Mucosa of rectum (tissue), 2 donors: ENCODE results near the gene FAM53B.

ENCODE experiments used
- H3K27ac ChIP-seq, 2 donors: one replicate each; pipeline ENCODE4 v1.7.0; 2013; ENCODE audit warnings: inconsistent platforms in 2 of 2, low read depth in 2 of 2, low read length in 2 of 2
- H3K27me3 ChIP-seq, 2 donors: one replicate each; pipeline ENCODE4 v1.7.0; 2013; ENCODE audit warnings: low read length in 2 of 2; ENCODE audit not compliant: control insufficient read depth in 2 of 2, insufficient read depth in 2 of 2
- H3K36me3 ChIP-seq, 2 donors: one replicate each; pipeline ENCODE4 v1.7.0; 2013; ENCODE audit warnings: low read length in 2 of 2; ENCODE audit not compliant: control insufficient read depth in 2 of 2, insufficient read depth in 2 of 2
- H3K4me1 ChIP-seq, 2 donors: one replicate each; pipeline ENCODE4 v1.7.0; 2013; ENCODE audit warnings: low read length in 2 of 2, mild to moderate bottlenecking in 1 of 2; ENCODE audit not compliant: control insufficient read depth in 2 of 2, insufficient read depth in 2 of 2
- H3K4me3 ChIP-seq, 2 donors: one replicate each; pipeline ENCODE4 v1.7.0; 2013; ENCODE audit warnings: low read length in 2 of 2
- H3K9ac ChIP-seq, 2 donors: one replicate each; pipeline ENCODE4 v1.7.0; 2013; ENCODE audit warnings: low read length in 2 of 2, low read depth in 1 of 2, mild to moderate bottlenecking in 1 of 2
- H3K9me3 ChIP-seq, 2 donors: one replicate each; pipeline ENCODE4 v1.7.0; 2013; ENCODE audit warnings: low read length in 2 of 2; ENCODE audit not compliant: control insufficient read depth in 2 of 2
- donor health status: healthy.
- donor health status: Normal muscosa, but diverticular disease.

The FAM53B gene

GRCh38 chr10:124625831-124626238, 118.3 kb downstream of the FAM53B start:
- Histone ChIP-seq H3K36me3 (peaks cover 5 to 22% of the 10 kb centered on the region in 2 donors), H3K4me3 (no peak overlapping the region), H3K27ac (no peak overlapping the region), H3K4me1 (peaks cover 26 to 38% of the 10 kb centered on the region in 2 donors), H3K9ac (no peak overlapping the region), H3K27me3 (no peaks in the 10 kb centered on the region), H3K9me3 (no peaks in the 10 kb centered on the region)

GRCh38 chr10:124624895-124625294, 119.3 kb downstream of the FAM53B start:
- Histone ChIP-seq H3K27me3 (no peaks in the 10 kb centered on the region), H3K36me3 (peaks cover 5 to 22% of the 10 kb centered on the region in 2 donors), H3K9ac (no peak overlapping the region), H3K9me3 (no peaks in the 10 kb centered on the region), H3K27ac (no peak overlapping the region), H3K4me3 (no peak overlapping the region), H3K4me1 (peaks cover 26 to 39% of the 10 kb centered on the region in 2 donors)

- Histone ChIP-seq H3K36me3 (peaks cover 5 to 22% of the 10 kb centered on the region in 2 donors), H3K27me3 (no peaks in the 10 kb centered on the region), H3K27ac (no peak overlapping the region), H3K4me3 (no peak overlapping the region), H3K4me1 (peaks cover 29 to 40% of the 10 kb centered on the region in 2 donors), H3K9ac (no peak overlapping the region), H3K9me3 (no peaks in the 10 kb centered on the region)
Measured at GRCh38 chr10:124624466-124624865, 119.7 kb downstream of the FAM53B start.

- no peaks in the 10 kb centered on the region for H3K27me3 ChIP-seq
- no peak overlapping the region for H3K27ac ChIP-seq
- no peaks in the 10 kb centered on the region for H3K9me3 ChIP-seq
- H3K4me3 ChIP-seq: no peak overlapping the region
- peaks cover 32 to 40% of the 10 kb centered on the region in 2 donors for H3K4me1 ChIP-seq
- H3K9ac ChIP-seq: no peak overlapping the region
- H3K36me3 ChIP-seq: peaks cover 5 to 22% of the 10 kb centered on the region in 2 donors
Measured at GRCh38 chr10:124624006-124624405, 120.2 kb downstream of the FAM53B start.

GRCh38 chr10:124622866-124623536, 121.2 kb downstream of the FAM53B start:
- H3K36me3 ChIP-seq: peaks cover 8 to 22% of the 10 kb centered on the region in 2 donors
- peaks cover 26 to 37% of the 10 kb centered on the region in 2 donors for H3K4me1 ChIP-seq
- H3K9me3 ChIP-seq: no peaks in the 10 kb centered on the region
- no peak overlapping the region for H3K27ac ChIP-seq
- no peaks in the 10 kb centered on the region for H3K27me3 ChIP-seq
- H3K9ac ChIP-seq: no peak overlapping the region
- no peak overlapping the region for H3K4me3 ChIP-seq

GRCh38 chr10:124622158-124622557, 122.0 kb downstream of the FAM53B start:
- Histone ChIP-seq H3K27ac (no peak overlapping the region), H3K4me1 (peaks cover 18 to 29% of the 10 kb centered on the region in 2 donors)

GRCh38 chr10:124621637-124622036, 122.5 kb downstream of the FAM53B start:
- Histone ChIP-seq H3K27ac (peak overlapping the region in 1 of 2 donors; percentile 9), H3K4me1 (peaks cover 14 to 24% of the 10 kb centered on the region in 2 donors), H3K36me3 (peaks cover 10 to 29% of the 10 kb centered on the region in 2 donors), H3K9ac (no peak overlapping the region), H3K4me3 (no peak overlapping the region), H3K27me3 (no peaks in the 10 kb centered on the region), H3K9me3 (no peaks in the 10 kb centered on the region)

More at GRCh38 chr10:124622158-124622557, 122.0 kb downstream of the FAM53B start:
- H3K9ac ChIP-seq: no peak overlapping the region
- peaks cover 10 to 25% of the 10 kb centered on the region in 2 donors for H3K36me3 ChIP-seq
- no peaks in the 10 kb centered on the region for H3K9me3 ChIP-seq
- H3K27me3 ChIP-seq: no peaks in the 10 kb centered on the region
- H3K4me3 ChIP-seq: no peak overlapping the region

GRCh38 chr10:124619802-124620490, 124.2 kb downstream of the FAM53B start:
- H3K27me3 ChIP-seq: no peaks in the 10 kb centered on the region
- H3K27ac ChIP-seq: peak overlapping the region in 1 of 2 donors; percentile 68
- H3K4me1 ChIP-seq: peaks cover 9 to 13% of the 10 kb centered on the region in 2 donors
- H3K9ac ChIP-seq: no peak overlapping the region
- no peaks in the 10 kb centered on the region for H3K9me3 ChIP-seq
- H3K36me3 ChIP-seq: peaks cover 10 to 26% of the 10 kb centered on the region in 2 donors
- peak overlapping the region in 1 of 2 donors; percentile 20 for H3K4me3 ChIP-seq

GRCh38 chr10:124619195-124619594, 125.0 kb downstream of the FAM53B start:
- H3K4me1 ChIP-seq: peaks cover 7 to 13% of the 10 kb centered on the region in 2 donors
- H3K27me3 ChIP-seq: no peaks in the 10 kb centered on the region
- H3K4me3 ChIP-seq: peak overlapping the region in 1 of 2 donors; percentile 20
- H3K27ac ChIP-seq: peak overlapping the region in 1 of 2 donors; percentile 68
- no peak overlapping the region for H3K9ac ChIP-seq
- H3K36me3 ChIP-seq: peaks cover 10 to 23% of the 10 kb centered on the region in 2 donors
- H3K9me3 ChIP-seq: no peaks in the 10 kb centered on the region

- H3K27me3 ChIP-seq: no peaks in the 10 kb centered on the region
- H3K9me3 ChIP-seq: no peaks in the 10 kb centered on the region
- H3K36me3 ChIP-seq: peaks cover 10 to 19% of the 10 kb centered on the region in 2 donors
- H3K4me3 ChIP-seq: no peak overlapping the region
- H3K4me1 ChIP-seq: peaks cover 7 to 13% of the 10 kb centered on the region in 2 donors
- no peak overlapping the region for H3K9ac ChIP-seq
- H3K27ac ChIP-seq: peak overlapping the region in 1 of 2 donors; percentile 68
Measured at GRCh38 chr10:124618470-124619073, 125.6 kb downstream of the FAM53B start.
